HepG2 (cell line): ENCODE results near the gene ITGB2. TPM values are rescaled to one million over a fixed set of nuclear protein-coding genes. Genes with fewer than 3 reads are reported as not detected.

Source experiments
- DNMT1 ChIP-seq: sonication (generic); formaldehyde crosslinking; IDR thresholded peaks from 2 replicates; pipeline ENCODE4 v1.5.1; 2020; ENCODE audit warnings: mild to moderate bottlenecking, missing genetic modification reagents
- FOXC1 ChIP-seq: sonication (generic); formaldehyde crosslinking; IDR thresholded peaks from 2 replicates; pipeline ENCODE4 v1.8.0; 2022; ENCODE audit warnings: mild to moderate bottlenecking, missing genetic modification reagents, borderline replicate concordance
- POLR2A ChIP-seq, 2 experiments: IDR thresholded peaks; 2 replicates each; pipeline ENCODE4 v1.6.1; 2011; ENCODE audit warnings: low read depth in 2 of 2, low read length in 2 of 2, mild to moderate bottlenecking in 1 of 2, moderate library complexity in 1 of 2; ENCODE audit not compliant: insufficient read depth in 1 of 2
- RORA ChIP-seq: sonication (generic); formaldehyde crosslinking; IDR thresholded peaks from 2 replicates; pipeline ENCODE4 v1.5.0; 2020; ENCODE audit warnings: mild to moderate bottlenecking, missing genetic modification reagents, moderate library complexity
- YEATS4 ChIP-seq: sonication (generic); formaldehyde crosslinking; IDR thresholded peaks from 2 replicates; pipeline ENCODE4 v1.4.0; 2020; ENCODE audit warnings: missing genetic modification reagents, borderline replicate concordance
- ZNF232 ChIP-seq: sonication (generic); formaldehyde crosslinking; IDR thresholded peaks from 2 replicates; pipeline ENCODE4 v1.4.0; 2020; ENCODE audit warnings: missing genetic modification reagents, borderline replicate concordance
- ZNF326 ChIP-seq: sonication (generic); formaldehyde crosslinking; IDR thresholded peaks from 2 replicates; pipeline ENCODE4 v1.4.0; 2020; ENCODE audit warnings: missing genetic modification reagents, borderline replicate concordance
- ZNF333 ChIP-seq: sonication (generic); formaldehyde crosslinking; IDR thresholded peaks from 2 replicates; pipeline ENCODE4 v1.4.0; 2020; ENCODE audit warnings: mild to moderate bottlenecking, missing genetic modification reagents, borderline replicate concordance
- ZNF430 ChIP-seq: sonication (generic); formaldehyde crosslinking; IDR thresholded peaks from 2 replicates; pipeline ENCODE4 v1.9.0; 2021; ENCODE audit warnings: mild to moderate bottlenecking, missing genetic modification reagents
- ZNF883 ChIP-seq: sonication (generic); formaldehyde crosslinking; IDR thresholded peaks from 2 replicates; pipeline ENCODE4 v1.5.1; 2020; ENCODE audit warnings: mild to moderate bottlenecking, missing genetic modification reagents; ENCODE audit errors: not compliant biosample characterization
- polyA plus RNA-seq, 8 experiments: library from polyadenylated mRNA; depleted of rRNA in 3 of 8; stranded (reverse) in 7 of 8; unstranded in 1 of 8; fragments of >200 nt; fragmentation: Illumina TruSeq in 4 of 8; extraction: Trizol in 4 of 8; gene quantifications; 2 replicates each; pipeline versions ENCODE4 v1.2.1 to v1.2.3, GENCODE V29; 2011 to 2016; ENCODE audit warnings: low read depth in 4 of 8, missing spikeins in 1 of 8, mixed read lengths in 1 of 8; ENCODE audit not compliant: insufficient read depth in 1 of 8
- total RNA-seq, 5 experiments: library from RNA; depleted of rRNA; stranded (reverse); fragments of >200 nt; fragmentation: Illumina TruSeq; extraction: Trizol; gene quantifications; 2 replicates each; pipeline ENCODE4 v1.2.3, GENCODE V29; 2016; ENCODE audit warnings: low read depth in 1 of 5
- TF ChIP-seq, protein P1 (sequence below): sonication (generic); formaldehyde crosslinking; IDR thresholded peaks from 2 replicates; pipeline ENCODE4; 2020; ENCODE audit warnings: missing genetic modification reagents, mild to moderate bottlenecking, borderline replicate concordance
- TF ChIP-seq, protein P2 (sequence below): IDR thresholded peaks from 2 replicates; pipeline ENCODE4 v1.6.1; 2018; ENCODE audit warnings: missing genetic modification reagents, mild to moderate bottlenecking, missing compliant biosample characterization
- TF ChIP-seq, protein P3 (sequence below): sonication (generic); formaldehyde crosslinking; IDR thresholded peaks from 2 replicates; pipeline ENCODE4 v1.5.0; 2020; ENCODE audit warnings: missing genetic modification reagents
- TF ChIP-seq, protein P4 (sequence below): sonication (generic); formaldehyde crosslinking; IDR thresholded peaks from 2 replicates; pipeline ENCODE4 v1.4.0; 2020; ENCODE audit warnings: mild to moderate bottlenecking, missing genetic modification reagents
- TF ChIP-seq, protein P5 (sequence below): sonication (generic); formaldehyde crosslinking; IDR thresholded peaks from 2 replicates; pipeline ENCODE4 v1.4.0; 2020; ENCODE audit warnings: missing genetic modification reagents, borderline replicate concordance

ITGB2 gene
- total and polyA plus RNA-seq, 2 of the 13 experiments (the other 11 are each of a cell fraction or from before 2014, with no cell fraction given): 4.2 to 18.0 TPM

DNA sequence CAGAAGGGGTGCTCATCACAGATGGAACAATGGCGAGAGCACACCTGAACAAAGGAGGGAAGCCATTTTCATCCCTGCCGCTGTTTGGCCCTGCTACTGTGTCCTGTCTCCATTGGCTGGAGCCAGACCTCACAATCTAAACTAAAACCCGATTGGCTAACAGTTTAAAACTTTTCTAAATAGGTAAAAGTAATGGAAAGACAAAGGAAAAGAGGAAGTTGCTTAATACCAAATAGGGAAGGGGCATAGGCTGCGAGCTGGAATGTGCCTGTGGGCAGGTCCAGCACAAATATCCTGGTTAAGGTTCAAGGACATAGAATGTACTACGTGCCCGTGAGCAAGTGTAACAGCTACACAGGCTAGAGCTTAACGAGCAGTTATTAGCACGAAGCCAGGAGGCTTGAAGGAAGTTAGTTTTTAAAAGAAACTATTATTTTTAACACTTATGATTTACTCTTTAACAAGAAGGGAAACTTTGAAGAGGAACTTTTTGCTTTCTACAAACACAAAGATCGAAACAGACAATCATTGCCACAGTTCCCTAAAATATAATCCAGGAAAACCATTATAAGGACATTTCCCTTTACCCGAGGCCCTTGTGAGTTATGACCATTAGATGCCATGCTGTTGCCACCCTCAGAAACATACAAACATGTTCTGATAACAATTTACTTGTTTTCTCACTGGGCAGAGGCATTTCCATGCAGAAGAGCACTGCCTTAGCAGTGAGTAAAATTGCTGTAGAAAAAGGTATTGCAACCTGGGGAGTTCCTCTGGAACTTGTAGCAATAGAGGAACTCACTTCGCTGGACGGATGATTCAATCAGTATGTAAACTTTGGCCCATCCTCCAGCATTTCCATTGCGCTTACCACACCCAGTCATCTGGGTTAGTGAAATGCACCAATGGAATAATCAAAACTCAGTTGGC is 42.4 kb downstream of the ITGB2 start (continued):
- TF ChIP-seq, protein P1, sequence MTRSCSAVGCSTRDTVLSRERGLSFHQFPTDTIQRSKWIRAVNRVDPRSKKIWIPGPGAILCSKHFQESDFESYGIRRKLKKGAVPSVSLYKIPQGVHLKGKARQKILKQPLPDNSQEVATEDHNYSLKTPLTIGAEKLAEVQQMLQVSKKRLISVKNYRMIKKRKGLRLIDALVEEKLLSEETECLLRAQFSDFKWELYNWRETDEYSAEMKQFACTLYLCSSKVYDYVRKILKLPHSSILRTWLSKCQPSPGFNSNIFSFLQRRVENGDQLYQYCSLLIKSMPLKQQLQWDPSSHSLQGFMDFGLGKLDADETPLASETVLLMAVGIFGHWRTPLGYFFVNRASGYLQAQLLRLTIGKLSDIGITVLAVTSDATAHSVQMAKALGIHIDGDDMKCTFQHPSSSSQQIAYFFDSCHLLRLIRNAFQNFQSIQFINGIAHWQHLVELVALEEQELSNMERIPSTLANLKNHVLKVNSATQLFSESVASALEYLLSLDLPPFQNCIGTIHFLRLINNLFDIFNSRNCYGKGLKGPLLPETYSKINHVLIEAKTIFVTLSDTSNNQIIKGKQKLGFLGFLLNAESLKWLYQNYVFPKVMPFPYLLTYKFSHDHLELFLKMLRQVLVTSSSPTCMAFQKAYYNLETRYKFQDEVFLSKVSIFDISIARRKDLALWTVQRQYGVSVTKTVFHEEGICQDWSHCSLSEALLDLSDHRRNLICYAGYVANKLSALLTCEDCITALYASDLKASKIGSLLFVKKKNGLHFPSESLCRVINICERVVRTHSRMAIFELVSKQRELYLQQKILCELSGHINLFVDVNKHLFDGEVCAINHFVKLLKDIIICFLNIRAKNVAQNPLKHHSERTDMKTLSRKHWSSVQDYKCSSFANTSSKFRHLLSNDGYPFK (CRISPR knock-in tag): no peak
- TF ChIP-seq YEATS4: peak; percentile 32; the same call in 1 of the 2 replicates
- TF ChIP-seq ZNF430 (CRISPR knock-in tag): no peak
- TF ChIP-seq FOXC1 (CRISPR knock-in tag): 0 out of 2 replicates have a peak, but pooled peaks have one; percentile 60
- no peak for TF ChIP-seq ZNF326 (CRISPR knock-in tag)
- TF ChIP-seq, protein P2, sequence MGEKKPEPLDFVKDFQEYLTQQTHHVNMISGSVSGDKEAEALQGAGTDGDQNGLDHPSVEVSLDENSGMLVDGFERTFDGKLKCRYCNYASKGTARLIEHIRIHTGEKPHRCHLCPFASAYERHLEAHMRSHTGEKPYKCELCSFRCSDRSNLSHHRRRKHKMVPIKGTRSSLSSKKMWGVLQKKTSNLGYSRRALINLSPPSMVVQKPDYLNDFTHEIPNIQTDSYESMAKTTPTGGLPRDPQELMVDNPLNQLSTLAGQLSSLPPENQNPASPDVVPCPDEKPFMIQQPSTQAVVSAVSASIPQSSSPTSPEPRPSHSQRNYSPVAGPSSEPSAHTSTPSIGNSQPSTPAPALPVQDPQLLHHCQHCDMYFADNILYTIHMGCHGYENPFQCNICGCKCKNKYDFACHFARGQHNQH (CRISPR knock-in tag): no peak; the same call in 1 of the 2 replicates
- TF ChIP-seq, protein P3, sequence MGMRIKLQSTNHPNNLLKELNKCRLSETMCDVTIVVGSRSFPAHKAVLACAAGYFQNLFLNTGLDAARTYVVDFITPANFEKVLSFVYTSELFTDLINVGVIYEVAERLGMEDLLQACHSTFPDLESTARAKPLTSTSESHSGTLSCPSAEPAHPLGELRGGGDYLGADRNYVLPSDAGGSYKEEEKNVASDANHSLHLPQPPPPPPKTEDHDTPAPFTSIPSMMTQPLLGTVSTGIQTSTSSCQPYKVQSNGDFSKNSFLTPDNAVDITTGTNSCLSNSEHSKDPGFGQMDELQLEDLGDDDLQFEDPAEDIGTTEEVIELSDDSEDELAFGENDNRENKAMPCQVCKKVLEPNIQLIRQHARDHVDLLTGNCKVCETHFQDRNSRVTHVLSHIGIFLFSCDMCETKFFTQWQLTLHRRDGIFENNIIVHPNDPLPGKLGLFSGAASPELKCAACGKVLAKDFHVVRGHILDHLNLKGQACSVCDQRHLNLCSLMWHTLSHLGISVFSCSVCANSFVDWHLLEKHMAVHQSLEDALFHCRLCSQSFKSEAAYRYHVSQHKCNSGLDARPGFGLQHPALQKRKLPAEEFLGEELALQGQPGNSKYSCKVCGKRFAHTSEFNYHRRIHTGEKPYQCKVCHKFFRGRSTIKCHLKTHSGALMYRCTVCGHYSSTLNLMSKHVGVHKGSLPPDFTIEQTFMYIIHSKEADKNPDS (CRISPR knock-in tag): no peak
- TF ChIP-seq ZNF333: no peak
- no peak for TF ChIP-seq ZNF883 (CRISPR knock-in tag)
- TF ChIP-seq, protein P4, sequence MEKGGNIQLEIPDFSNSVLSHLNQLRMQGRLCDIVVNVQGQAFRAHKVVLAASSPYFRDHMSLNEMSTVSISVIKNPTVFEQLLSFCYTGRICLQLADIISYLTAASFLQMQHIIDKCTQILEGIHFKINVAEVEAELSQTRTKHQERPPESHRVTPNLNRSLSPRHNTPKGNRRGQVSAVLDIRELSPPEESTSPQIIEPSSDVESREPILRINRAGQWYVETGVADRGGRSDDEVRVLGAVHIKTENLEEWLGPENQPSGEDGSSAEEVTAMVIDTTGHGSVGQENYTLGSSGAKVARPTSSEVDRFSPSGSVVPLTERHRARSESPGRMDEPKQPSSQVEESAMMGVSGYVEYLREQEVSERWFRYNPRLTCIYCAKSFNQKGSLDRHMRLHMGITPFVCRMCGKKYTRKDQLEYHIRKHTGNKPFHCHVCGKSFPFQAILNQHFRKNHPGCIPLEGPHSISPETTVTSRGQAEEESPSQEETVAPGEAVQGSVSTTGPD (CRISPR knock-in tag): 0 out of 2 replicates have a peak, but pooled peaks have one; percentile 16
- no peak for TF ChIP-seq ZNF232 (CRISPR knock-in tag)
- TF ChIP-seq POLR2A (IDR thresholded peaks at IDR 0.05; ENCODE audit: insufficient read depth in 1 of 2, low read depth in 2 of 2, low read length in 2 of 2): peak in 1 of 2 experiments; percentile 67; a peak in 2 of 4 replicates
- TF ChIP-seq DNMT1 (CRISPR knock-in tag): no peak
- TF ChIP-seq, protein P5, sequence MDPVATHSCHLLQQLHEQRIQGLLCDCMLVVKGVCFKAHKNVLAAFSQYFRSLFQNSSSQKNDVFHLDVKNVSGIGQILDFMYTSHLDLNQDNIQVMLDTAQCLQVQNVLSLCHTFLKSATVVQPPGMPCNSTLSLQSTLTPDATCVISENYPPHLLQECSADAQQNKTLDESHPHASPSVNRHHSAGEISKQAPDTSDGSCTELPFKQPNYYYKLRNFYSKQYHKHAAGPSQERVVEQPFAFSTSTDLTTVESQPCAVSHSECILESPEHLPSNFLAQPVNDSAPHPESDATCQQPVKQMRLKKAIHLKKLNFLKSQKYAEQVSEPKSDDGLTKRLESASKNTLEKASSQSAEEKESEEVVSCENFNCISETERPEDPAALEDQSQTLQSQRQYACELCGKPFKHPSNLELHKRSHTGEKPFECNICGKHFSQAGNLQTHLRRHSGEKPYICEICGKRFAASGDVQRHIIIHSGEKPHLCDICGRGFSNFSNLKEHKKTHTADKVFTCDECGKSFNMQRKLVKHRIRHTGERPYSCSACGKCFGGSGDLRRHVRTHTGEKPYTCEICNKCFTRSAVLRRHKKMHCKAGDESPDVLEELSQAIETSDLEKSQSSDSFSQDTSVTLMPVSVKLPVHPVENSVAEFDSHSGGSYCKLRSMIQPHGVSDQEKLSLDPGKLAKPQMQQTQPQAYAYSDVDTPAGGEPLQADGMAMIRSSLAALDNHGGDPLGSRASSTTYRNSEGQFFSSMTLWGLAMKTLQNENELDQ (CRISPR knock-in tag): no peak
- TF ChIP-seq RORA (CRISPR knock-in tag): no peak
